ENCODE measurements around the gene BTG2.
"Not testable (repeated sequence)": the region's sequence is repeated elsewhere in the genome, so short reads cannot be mapped to it uniquely, and the experiment has no call there.

BTG2 gene

GRCh38 chr1:203304919-203305808 lies at the start of gene BTG2:
Gene BTG2, plus strand, starts transcription at chr1:203305519. Its CDS starts 88 bp downstream, at chr1:203305607.
- no peak for TF ChIP-seq CTCF (IDR thresholded peaks at IDR 0.05; ENCODE audit: low read depth, low read length, missing control alignments)
- DNase-seq (ENCODE audit: extremely low read depth, low read depth), result no peak
- H3K4me3 ChIP-seq (replicated peaks; ENCODE audit: low read depth, low read length), result peak within 1 kb of the TSS; percentile 78

GRCh38 chr1:203256636-203257035 lies 48.7 kb upstream of the BTG2 start:
- DNase-seq (ENCODE audit: extremely low read depth, low read depth); H3K4me3 ChIP-seq (replicated peaks; ENCODE audit: low read depth, low read length): not testable (repeated sequence)

GRCh38 chr1:203263496-203263895 lies 41.8 kb upstream of the BTG2 start:
- no peak overlapping the region for H3K4me3 ChIP-seq (replicated peaks; ENCODE audit: low read depth, low read length)
- no peak for TF ChIP-seq CTCF (IDR thresholded peaks at IDR 0.05; ENCODE audit: low read depth, low read length, missing control alignments)
- DNase-seq (ENCODE audit: extremely low read depth, low read depth), result no peak

GRCh38 chr1:203264052-203264501 lies 41.2 kb upstream of the BTG2 start:
- H3K4me3 ChIP-seq (replicated peaks; ENCODE audit: low read depth, low read length), result no peak overlapping the region
- no peak for DNase-seq (ENCODE audit: extremely low read depth, low read depth)
- TF ChIP-seq CTCF (IDR thresholded peaks at IDR 0.05; ENCODE audit: low read depth, low read length, missing control alignments), result no peak

GRCh38 chr1:203265541-203265940 lies 39.8 kb upstream of the BTG2 start:
- H3K4me3 ChIP-seq (replicated peaks; ENCODE audit: low read depth, low read length), result no peak overlapping the region
- no peak for DNase-seq (ENCODE audit: extremely low read depth, low read depth)
- no peak for TF ChIP-seq CTCF (IDR thresholded peaks at IDR 0.05; ENCODE audit: low read depth, low read length, missing control alignments)

GRCh38 chr1:203266140-203266539 lies 39.2 kb upstream of the BTG2 start:
- H3K4me3 ChIP-seq (replicated peaks; ENCODE audit: low read depth, low read length); DNase-seq (ENCODE audit: extremely low read depth, low read depth): not testable (repeated sequence)

GRCh38 chr1:203267347-203267846 lies 37.9 kb upstream of the BTG2 start:
- peak; percentile 76 for DNase-seq (ENCODE audit: extremely low read depth, low read depth)
- TF ChIP-seq CTCF (IDR thresholded peaks at IDR 0.05; ENCODE audit: low read depth, low read length, missing control alignments), result peak; percentile 96
- H3K4me3 ChIP-seq (replicated peaks; ENCODE audit: low read depth, low read length), result peak overlapping the region; percentile 51
